ENCODE data around the gene MYOZ1.

The MYOZ1 gene

GRCh38 chr10:73653195-73653594, 11.9 kb upstream of the MYOZ1 start:
- no peak for TF ChIP-seq SIN3A (IDR thresholded peaks at IDR 0.05; ENCODE audit: borderline replicate concordance, insufficient read depth, low read length)

- TF ChIP-seq SIN3A (IDR thresholded peaks at IDR 0.05; ENCODE audit: borderline replicate concordance, insufficient read depth, low read length) (no peak), TAF1 (IDR thresholded peaks at IDR 0.05; ENCODE audit: borderline replicate concordance, insufficient read depth, low read length) (no peak), FOXP2 (optimal IDR thresholded peaks at IDR 0.05; ENCODE audit: borderline replicate concordance, extremely low read depth, extremely low read length, insufficient read depth) (no peak), POLR2AphosphoS5 (IDR thresholded peaks at IDR 0.05; ENCODE audit: low read depth, low read length) (no peak)
- TF ChIP-seq, protein P1, sequence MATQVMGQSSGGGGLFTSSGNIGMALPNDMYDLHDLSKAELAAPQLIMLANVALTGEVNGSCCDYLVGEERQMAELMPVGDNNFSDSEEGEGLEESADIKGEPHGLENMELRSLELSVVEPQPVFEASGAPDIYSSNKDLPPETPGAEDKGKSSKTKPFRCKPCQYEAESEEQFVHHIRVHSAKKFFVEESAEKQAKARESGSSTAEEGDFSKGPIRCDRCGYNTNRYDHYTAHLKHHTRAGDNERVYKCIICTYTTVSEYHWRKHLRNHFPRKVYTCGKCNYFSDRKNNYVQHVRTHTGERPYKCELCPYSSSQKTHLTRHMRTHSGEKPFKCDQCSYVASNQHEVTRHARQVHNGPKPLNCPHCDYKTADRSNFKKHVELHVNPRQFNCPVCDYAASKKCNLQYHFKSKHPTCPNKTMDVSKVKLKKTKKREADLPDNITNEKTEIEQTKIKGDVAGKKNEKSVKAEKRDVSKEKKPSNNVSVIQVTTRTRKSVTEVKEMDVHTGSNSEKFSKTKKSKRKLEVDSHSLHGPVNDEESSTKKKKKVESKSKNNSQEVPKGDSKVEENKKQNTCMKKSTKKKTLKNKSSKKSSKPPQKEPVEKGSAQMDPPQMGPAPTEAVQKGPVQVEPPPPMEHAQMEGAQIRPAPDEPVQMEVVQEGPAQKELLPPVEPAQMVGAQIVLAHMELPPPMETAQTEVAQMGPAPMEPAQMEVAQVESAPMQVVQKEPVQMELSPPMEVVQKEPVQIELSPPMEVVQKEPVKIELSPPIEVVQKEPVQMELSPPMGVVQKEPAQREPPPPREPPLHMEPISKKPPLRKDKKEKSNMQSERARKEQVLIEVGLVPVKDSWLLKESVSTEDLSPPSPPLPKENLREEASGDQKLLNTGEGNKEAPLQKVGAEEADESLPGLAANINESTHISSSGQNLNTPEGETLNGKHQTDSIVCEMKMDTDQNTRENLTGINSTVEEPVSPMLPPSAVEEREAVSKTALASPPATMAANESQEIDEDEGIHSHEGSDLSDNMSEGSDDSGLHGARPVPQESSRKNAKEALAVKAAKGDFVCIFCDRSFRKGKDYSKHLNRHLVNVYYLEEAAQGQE (IDR thresholded peaks at IDR 0.05; ENCODE audit: insufficient read depth in 1 of 2, low read depth in 2 of 2, low read length in 2 of 2): no peak
These were observed 9.5 kb upstream of the MYOZ1 start for GRCh38 chr10:73650537-73651331.

GRCh38 chr10:73649876-73650536, 8.7 kb upstream of the MYOZ1 start:
- TF ChIP-seq FOXP2 (optimal IDR thresholded peaks at IDR 0.05; ENCODE audit: borderline replicate concordance, extremely low read depth, extremely low read length, insufficient read depth) (no peak), SIN3A (IDR thresholded peaks at IDR 0.05; ENCODE audit: borderline replicate concordance, insufficient read depth, low read length) (no peak), POLR2AphosphoS5 (IDR thresholded peaks at IDR 0.05; ENCODE audit: low read depth, low read length) (no peak), TAF1 (IDR thresholded peaks at IDR 0.05; ENCODE audit: borderline replicate concordance, insufficient read depth, low read length) (no peak)
- TF ChIP-seq, protein P1 (IDR thresholded peaks at IDR 0.05; ENCODE audit: insufficient read depth in 1 of 2, low read depth in 2 of 2, low read length in 2 of 2): no peak

GRCh38 chr10:73648975-73649829, 7.9 kb upstream of the MYOZ1 start:
- TF ChIP-seq POLR2AphosphoS5 (IDR thresholded peaks at IDR 0.05; ENCODE audit: low read depth, low read length) (no peak), FOXP2 (optimal IDR thresholded peaks at IDR 0.05; ENCODE audit: borderline replicate concordance, extremely low read depth, extremely low read length, insufficient read depth) (no peak)

GRCh38 chr10:73647875-73648651, 6.8 kb upstream of the MYOZ1 start:
- TF ChIP-seq TAF1 (IDR thresholded peaks at IDR 0.05; ENCODE audit: borderline replicate concordance, insufficient read depth, low read length): no peak
- TF ChIP-seq, protein P1 (IDR thresholded peaks at IDR 0.05; ENCODE audit: insufficient read depth in 1 of 2, low read depth in 2 of 2, low read length in 2 of 2): no peak
- no peak for TF ChIP-seq POLR2AphosphoS5 (IDR thresholded peaks at IDR 0.05; ENCODE audit: low read depth, low read length)
